Fibroblast of peridontal ligament (primary cell): Measurements from ENCODE around the gene RABGAP1L.
A peak's percentile ranks its signal among the peaks of the same experiment; 100 is the strongest.
"Not testable (repeated sequence)": the region's sequence is repeated elsewhere in the genome, so short reads cannot be mapped to it uniquely, and the experiment has no call there.

Experiments
- DNase-seq: peaks from one replicate; pipeline ENCODE4 v3.0.0-alpha.2; 2010; ENCODE audit errors: extremely low read depth

Gene RABGAP1L

GRCh38 chr1:174358786-174359453 is 199.6 kb downstream of the RABGAP1L start:
- DNase-seq: no peak

DNA sequence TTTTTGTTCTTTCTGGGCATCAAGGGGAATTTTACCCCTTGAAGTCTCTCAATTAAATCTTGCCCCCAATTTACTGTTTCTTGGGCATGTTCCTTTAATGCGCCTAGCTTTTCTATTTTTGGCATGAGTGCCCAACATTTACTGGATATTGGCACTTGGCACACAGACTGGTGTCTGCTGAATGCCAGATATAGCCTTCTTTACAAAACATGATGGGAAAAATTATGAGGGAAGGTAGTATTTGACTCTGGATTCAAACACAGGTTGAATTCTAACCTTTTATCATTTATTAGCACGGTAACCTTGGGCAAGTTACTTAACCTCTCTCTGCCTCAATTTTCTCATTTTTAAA is 200.1 kb downstream of the RABGAP1L start:
- DNase-seq: no peak

DNA sequence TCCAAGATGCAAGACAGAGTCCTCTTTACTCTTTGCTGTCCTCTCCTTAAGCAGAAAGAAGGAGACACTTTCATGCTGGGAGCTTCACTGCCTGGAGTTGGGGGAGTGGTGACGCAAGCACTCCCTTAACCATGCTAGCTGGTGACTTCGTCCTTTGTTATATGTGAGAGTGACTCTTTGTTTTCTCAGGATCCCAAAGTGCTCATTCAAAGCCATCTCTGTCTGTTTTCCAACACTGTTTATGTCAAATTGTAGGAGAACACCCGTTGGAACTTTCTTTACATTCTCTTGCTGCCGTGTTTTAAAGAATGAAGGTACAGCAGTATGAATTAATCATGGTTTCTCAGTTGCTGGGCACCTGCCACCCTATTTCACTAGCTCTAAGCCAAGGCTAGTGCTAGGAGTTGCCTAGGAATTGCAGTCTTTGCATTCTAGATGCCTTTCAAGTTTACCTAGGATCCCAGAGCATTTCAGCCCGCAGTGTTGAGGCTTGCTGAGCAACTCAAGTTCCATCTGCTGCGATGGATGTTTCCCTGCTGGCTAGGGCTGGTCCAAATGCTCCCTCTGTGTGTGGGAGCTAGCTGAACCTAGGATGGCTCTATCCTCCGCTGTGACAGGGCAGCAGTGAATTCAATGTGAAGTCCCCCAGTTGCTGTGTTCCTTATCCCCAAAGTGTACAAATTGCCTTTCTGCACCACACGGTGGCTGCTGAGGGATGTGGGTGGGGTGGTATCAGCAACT is 205.8 kb downstream of the RABGAP1L start:
- no peak for DNase-seq

- DNase-seq: no peak
Measured at GRCh38 chr1:174366946-174367345, 207.6 kb downstream of the RABGAP1L start.

DNA sequence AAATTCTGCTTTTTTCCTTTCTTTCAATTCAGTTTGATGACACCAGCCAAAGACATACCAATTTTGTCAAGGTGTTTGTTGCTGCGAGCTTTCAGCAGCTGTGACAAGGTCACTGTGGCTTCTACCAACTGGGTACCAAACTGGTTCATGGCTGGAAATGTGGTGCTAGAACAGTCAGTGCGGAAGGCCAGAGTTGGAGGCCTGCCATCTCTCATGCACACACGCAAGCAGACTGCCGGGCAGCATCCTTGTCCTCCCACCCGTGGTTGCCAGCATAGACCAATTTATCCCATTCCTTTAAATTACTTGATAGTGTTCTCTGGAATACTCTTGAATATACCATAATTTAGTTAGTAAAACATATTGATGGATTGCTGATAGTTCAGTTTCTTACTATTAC is 208.6 kb downstream of the RABGAP1L start:
- DNase-seq: no peak

DNA sequence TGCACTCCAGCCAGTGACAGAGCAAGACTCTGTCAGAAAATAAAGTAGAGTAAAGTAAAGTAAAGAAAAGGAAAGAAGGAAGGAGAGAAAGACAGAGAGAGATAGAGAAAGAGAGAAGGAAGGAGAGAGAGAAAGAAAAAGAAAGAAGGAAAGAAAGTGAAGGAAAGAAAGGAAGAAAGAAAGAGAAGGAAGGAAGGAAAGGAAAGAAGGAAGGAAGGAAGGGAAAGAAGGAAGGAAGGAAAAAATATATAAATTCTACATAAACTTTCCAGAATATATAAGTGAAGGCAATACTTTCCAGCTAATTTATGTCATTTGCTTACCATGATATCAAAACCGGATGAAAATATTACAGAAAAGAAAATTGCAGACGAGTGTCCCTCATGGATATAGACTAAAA is 216.7 kb downstream of the RABGAP1L start:
- DNase-seq: no peak

DNA sequence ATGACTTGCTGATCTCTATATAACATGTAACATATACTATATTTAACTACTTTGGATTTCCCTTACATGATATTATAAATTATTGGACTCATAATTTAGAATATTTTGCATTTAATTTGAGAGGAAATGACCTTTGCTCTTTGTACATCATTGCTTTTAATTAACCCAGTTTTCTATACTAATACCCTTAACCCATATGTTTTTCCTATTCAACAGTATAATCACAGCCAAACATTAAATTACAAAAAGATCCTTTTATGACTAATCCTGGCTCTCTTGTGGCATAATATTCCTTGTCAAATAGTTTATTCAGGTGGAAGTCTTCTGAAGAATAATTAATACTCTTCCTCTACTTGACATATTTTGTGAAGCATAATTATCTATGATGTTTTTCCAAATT is 232.4 kb downstream of the RABGAP1L start:
- DNase-seq: no peak

DNA sequence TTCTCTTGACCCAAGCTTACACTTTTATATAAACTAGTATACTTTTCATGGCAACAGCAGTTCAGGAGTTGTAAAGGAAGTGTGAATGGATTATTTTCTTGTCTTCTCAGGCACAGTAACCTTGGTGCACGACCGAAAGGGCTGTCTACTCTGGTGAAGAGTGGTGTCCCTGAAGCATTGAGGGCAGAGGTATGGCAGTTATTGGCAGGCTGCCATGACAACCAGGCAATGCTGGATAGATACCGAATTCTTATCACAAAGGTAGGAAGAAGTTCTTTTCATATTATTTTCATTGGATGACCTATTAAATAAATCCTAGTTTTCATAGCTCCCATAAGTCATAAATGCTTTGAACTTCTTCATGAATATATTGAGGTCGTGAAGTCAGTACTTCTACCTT is 234.6 kb downstream of the RABGAP1L start:
- DNase-seq: no peak

GRCh38 chr1:174397261-174397660 is 237.9 kb downstream of the RABGAP1L start:
- DNase-seq: no peak

GRCh38 chr1:174398246-174398645 is 238.9 kb downstream of the RABGAP1L start:
- peak; percentile 89 for DNase-seq

DNA sequence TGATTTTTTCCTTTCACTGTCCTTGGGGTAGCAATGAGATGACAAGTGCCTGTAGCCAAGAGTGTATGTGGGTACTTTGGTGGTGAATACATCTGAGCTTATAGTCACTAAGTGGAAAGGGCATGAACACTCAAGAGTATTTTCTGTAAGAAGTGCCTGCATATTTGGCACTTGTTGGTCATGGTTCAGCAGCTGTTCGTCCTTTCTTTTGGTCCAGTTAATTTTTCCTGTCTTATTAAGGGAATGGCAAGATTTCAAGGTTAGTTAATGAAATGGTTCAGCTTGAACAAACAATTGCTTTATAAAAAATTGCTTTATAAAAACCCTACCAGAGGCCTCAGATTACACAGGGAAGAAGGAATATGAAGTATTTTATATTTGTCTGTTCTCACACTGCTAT is 239.9 kb downstream of the RABGAP1L start:
- no peak for DNase-seq

GRCh38 chr1:174401075-174401474 is 241.8 kb downstream of the RABGAP1L start:
- DNase-seq: no peak

DNA sequence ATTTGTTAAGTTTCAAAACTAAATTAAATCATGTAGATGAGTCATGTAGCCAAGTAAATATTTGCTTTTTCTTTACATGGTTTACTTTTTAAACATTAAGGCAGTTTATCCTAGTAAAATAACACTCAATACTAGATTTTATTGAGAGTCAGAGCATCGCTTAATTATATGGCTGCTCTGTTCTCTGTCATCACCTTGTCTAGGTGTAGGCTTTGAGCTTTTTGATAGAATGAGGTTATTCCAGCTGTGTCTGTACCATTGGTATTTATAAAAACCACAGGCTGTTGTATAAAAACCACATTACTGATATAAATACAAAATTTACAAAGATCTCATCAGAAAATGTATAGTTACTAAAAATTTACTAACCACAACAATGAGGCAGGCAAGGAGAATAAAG is 245.9 kb downstream of the RABGAP1L start:
- no peak for DNase-seq

- DNase-seq: no peak
Measured at GRCh38 chr1:174406421-174406820, 247.1 kb downstream of the RABGAP1L start.

DNA sequence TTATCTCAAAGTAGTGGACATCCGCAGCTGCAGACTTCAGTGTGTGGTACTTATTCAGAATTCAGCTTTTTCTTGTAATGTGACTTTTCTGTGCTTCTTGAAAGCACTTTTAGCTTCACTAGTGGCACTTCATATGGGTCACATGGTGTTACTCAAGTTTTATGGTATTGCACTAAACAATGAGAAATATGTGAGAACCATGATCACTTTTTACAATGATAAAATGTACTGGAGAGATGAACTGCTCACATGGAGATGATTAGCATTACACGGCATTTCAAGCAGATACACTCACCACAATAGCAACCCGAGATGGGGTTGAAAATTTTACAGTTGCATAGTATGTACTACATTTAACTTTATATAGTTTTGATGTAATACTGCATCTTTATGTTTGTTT is 248.3 kb downstream of the RABGAP1L start:
- peak; percentile 65 for DNase-seq

DNA sequence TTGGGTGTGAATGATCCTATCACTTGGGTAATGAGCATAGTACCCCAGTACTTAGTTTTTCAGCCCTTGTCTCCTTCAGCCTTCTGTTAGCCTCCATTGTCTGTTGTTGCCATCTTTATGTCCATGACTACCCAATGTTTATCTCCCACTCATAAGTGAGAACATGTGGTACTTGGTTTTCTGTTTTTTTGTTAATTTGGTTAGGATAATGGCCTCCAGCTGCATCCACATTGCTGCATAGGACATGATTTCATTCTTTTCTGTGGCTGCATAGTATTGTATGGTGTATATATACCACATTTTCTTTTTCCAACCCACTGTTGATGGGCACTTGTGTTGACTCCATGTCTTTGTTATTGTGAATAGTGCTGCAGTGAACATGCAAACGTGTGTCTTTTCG is 248.8 kb downstream of the RABGAP1L start:
- DNase-seq: peak; percentile 80

DNA sequence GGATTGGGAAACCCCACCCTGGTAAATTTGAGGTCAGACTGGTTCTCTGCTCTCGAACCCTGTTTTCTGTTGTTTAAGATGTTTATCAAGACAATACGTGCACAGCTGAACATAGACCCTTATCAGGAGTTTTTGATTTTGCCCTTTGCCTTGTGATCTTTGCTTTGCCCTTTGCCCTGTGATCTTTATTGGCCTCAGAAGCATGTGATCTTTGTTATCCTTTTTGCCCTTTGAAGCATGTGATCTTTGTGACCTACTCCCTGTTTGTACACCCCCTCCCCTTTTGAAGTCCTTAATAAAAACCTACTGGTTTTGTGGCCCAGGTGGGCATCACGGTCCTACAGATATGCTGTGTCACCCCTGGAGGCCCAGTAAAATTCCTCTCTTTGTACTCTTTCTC is 250.5 kb downstream of the RABGAP1L start:
- DNase-seq: not testable (repeated sequence)

DNA sequence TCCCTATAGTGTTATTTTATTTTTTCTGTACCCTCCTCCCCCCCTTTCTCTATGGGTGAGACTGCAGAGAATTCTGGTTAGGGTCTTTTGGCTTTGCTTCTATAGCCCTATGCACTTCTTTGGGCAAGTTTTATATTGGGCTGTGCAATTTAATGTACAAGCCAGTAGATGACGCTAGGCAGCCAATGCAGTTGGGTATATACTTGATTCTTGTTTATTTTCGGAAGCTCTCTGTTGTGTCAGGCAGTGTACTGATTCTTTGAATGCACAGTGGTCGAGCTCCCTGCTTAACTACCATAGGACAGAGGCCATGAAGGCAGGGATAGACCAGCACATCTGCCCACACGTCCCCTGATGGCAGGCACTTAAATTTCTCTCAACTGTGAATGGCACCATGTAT is 254.3 kb downstream of the RABGAP1L start:
- DNase-seq: no peak

- DNase-seq: peak; percentile 27
Measured at GRCh38 chr1:174414203-174414602, 254.9 kb downstream of the RABGAP1L start.

DNA sequence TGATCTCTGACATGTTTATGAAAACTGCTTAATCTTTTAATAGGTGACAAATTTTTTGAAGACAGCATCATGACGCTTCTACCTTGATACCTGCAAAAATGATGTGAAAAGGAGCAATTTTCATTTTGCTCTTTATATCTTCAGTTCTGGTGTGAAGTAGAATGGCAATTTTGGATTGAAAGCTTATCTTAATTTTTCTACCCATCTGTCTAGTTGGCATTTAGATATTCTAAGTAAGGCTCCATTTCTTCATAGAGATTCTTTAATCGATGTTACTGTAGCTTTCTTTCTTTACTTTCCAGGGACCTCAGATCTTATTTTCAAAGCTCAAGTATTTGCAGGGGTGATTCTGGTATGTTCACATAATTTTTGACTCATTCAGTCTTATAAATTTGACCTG is 256.2 kb downstream of the RABGAP1L start:
- DNase-seq: no peak

GRCh38 chr1:174417921-174418320 is 258.6 kb downstream of the RABGAP1L start:
- no peak for DNase-seq

DNA sequence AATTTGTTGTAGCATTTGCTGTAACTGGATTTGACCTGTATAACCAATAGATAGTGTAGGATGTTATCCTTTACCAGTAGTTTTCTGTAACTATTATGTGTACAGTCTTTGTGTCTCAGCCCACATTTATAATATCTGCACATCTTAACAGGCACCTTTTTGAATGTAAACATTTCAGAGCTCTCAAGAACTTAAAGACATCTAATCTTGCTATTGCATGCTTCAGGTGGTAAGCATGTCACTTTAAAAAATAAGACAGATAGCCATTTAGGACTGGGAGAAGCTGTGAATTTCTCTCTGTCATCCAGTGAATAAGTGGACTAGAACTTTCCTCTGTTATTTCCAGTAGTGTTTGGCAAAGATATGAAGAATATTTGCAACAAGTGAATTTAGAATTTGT is 265.8 kb downstream of the RABGAP1L start:
- DNase-seq: no peak

DNA sequence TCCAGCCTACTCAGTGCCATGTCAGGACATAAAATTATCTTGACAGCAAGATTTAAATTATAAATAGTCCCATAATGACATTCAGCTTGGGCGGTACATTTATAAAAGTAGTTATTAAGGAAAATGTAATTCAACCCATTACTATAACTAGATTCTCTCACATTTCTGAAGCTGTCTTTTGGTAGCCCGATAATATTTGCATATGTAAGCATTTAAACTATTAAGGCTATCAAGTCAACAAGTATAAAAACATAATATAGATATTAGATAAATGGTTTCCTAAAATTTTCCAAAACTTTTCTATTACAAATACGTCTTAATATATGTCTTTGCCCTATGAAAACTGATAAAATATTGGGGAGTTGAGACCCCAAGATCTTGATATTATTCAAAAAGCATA is 266.8 kb downstream of the RABGAP1L start:
- DNase-seq: no peak

DNA sequence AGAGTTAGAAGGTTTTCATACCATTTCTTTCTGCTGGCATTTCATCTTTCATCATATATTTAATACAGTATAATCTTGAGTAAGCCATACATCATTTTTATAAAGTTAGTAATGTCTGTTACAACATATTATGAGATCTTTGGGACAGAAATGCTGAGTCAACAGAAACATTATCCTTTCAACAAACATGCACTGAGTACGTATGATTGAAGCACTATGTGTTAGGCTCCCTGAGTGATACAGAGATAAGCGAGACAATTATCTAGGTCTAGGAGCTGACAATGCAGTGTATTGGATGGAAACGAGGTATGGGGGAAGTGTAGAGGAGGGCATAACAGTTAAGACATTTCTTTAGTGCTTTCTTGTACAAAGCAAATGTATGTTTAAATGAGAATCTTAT is 268.7 kb downstream of the RABGAP1L start:
- DNase-seq: peak; percentile 57
